HT1080 (cell line): Measurements from ENCODE around the gene FLNA. TPM values are rescaled to one million over a fixed set of nuclear protein-coding genes. Genes with fewer than 3 reads are reported as not detected.
"Not testable (repeated sequence)": the region's sequence is repeated elsewhere in the genome, so short reads cannot be mapped to it uniquely, and the experiment has no call there.

Experiments
- DNase-seq: peaks from one replicate; pipeline ENCODE4 v3.0.0-alpha.2; 2015; ENCODE audit warnings: low read depth
- polyA plus RNA-seq, 2 experiments: library from polyadenylated mRNA; depleted of rRNA; stranded (reverse); fragments of >200 nt; gene quantifications; 2 replicates each; pipeline ENCODE4 v1.2.3, GENCODE V29; 2015
- total RNA-seq: library from RNA; depleted of rRNA; stranded (reverse); fragments of >200 nt; shearing (Covaris generic); gene quantifications from 2 replicates; pipeline ENCODE4 v1.2.3, GENCODE V29; 2014; rRNA removed

Gene FLNA
- total RNA-seq: 1,291 and 1,336 TPM in 2 replicates
- polyA plus RNA-seq (2015; cell fraction: cytosol; rRNA removed): 312 and 340 TPM in 2 replicates
- polyA plus RNA-seq (2015; cell fraction: nucleus; rRNA removed): 2,213 and 2,252 TPM in 2 replicates

- no peak for DNase-seq
Observed at GRCh38 chrX:154374313-154375155, at the start of gene FLNA. FLNA (minus strand) TSS chrX:154374634; CDS start chrX:154371245, 3,389 bp downstream.

GRCh38 chrX:154420402-154420756, 45.9 kb upstream of the FLNA start:
- no peak for DNase-seq

GRCh38 chrX:154419688-154420401, 45.4 kb upstream of the FLNA start:
- no peak for DNase-seq

- no peak for DNase-seq
Observed at GRCh38 chrX:154419189-154419588, 44.8 kb upstream of the FLNA start.

- DNase-seq: no peak
Observed at GRCh38 chrX:154417157-154417556, 42.7 kb upstream of the FLNA start.

- DNase-seq: no peak
Observed at GRCh38 chrX:154413142-154413541, 38.7 kb upstream of the FLNA start.

- no peak for DNase-seq
Observed at GRCh38 chrX:154412468-154412867, 38.0 kb upstream of the FLNA start.

- DNase-seq: peak; percentile 54
Observed at GRCh38 chrX:154411981-154412340, 37.5 kb upstream of the FLNA start.

- DNase-seq: peak; percentile 94
Observed at GRCh38 chrX:154409222-154409871, 34.9 kb upstream of the FLNA start, which contains the start of gene DNASE1L1. DNASE1L1 (minus strand) TSS chrX:154409254; CDS start chrX:154405568, 3,686 bp downstream.

GRCh38 chrX:154408659-154409221, 34.3 kb upstream of the FLNA start:
- DNase-seq: no peak

GRCh38 chrX:154404625-154405192, 30.3 kb upstream of the FLNA start:
- DNase-seq: no peak

GRCh38 chrX:154403858-154404257, 29.4 kb upstream of the FLNA start:
- no peak for DNase-seq

GRCh38 chrX:154403192-154403591, 28.8 kb upstream of the FLNA start:
- DNase-seq: no peak

GRCh38 chrX:154402622-154403127, 28.2 kb upstream of the FLNA start:
- no peak for DNase-seq

GRCh38 chrX:154401918-154402621, 27.6 kb upstream of the FLNA start:
- peak; percentile 32 for DNase-seq

- DNase-seq: peak; percentile 70
Observed at GRCh38 chrX:154401045-154401799, 26.8 kb upstream of the FLNA start.

- DNase-seq: not testable (repeated sequence)
Observed at GRCh38 chrX:154400369-154400817, 26.0 kb upstream of the FLNA start.

- no peak for DNase-seq
Observed at GRCh38 chrX:154399527-154400368, 25.3 kb upstream of the FLNA start.
